Neural progenitor cell (in vitro differentiated cells): ENCODE measurements around the gene EDN1.

Source experiments
- CTCF ChIP-seq: fragments of 200-600 bp; sonication (generic); IDR thresholded peaks from 2 replicates; pipeline ENCODE4 v1.5.1; 2017; ENCODE audit warnings: antibody characterized with exemption, mild to moderate bottlenecking
- EZH2phosphoT487 ChIP-seq: fragments of 200-600 bp; sonication (generic); IDR thresholded peaks from 2 replicates; pipeline ENCODE4 v1.6.1; 2017; ENCODE audit warnings: antibody characterized with exemption

- TF ChIP-seq CTCF (no peak), EZH2phosphoT487 (no peak)
Observed at GRCh38 chr6:12261502-12261901, 28.7 kb upstream of the EDN1 start.
